HTERT RPE-1 (cell line): ENCODE measurements around the gene PABPN1L.

Source experiments
- in situ Hi-C: fragments of 300-500 bp; cut with MboI; formaldehyde crosslinking; loops from 4 replicates; pipeline ENCODE4 v1.14.3; 2020; ENCODE audit warnings: low sequenced_read_pairs

Gene PABPN1L, protein sequence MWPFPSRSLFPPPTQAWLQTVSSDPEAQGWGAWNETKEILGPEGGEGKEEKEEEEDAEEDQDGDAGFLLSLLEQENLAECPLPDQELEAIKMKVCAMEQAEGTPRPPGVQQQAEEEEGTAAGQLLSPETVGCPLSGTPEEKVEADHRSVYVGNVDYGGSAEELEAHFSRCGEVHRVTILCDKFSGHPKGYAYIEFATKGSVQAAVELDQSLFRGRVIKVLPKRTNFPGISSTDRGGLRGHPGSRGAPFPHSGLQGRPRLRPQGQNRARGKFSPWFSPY

DNA sequence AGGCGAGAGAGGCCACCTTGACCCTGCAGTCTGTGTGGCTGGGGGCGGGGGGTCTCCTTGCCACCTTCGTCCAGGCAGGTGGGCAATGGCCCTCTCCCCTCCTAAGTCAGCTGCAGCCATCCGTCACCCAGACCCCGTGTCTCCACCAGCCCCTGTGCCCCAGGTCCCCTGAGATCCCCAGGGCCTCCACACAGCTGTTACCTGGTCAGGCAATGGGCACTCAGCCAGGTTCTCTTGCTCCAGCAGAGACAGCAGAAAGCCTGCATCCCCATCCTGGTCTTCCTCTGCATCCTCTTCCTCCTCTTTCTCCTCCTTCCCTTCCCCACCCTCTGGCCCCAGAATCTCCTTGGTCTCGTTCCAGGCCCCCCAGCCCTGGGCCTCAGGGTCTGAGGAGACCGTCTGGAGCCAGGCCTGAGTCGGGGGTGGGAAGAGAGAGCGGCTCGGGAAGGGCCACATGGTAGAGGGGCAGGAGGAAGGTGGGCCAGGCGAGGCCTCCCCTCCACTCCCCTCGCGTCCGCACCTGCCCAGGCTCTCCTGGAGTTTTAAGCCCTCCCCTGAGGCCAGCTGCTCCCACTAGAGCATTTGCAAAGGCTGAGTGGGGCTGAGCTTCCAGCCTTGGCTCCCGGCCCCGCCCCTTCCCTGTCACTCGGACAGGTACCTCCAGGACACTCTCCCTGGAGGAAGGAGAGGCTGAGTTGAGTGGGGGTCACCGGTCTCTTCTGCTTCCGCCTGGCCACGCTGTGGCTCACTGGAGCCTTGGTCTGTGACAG lies at the start of gene PABPN1L:
PABPN1L (minus strand) TSS at position 510 of the 770 bp plus-strand sequence; CDS start at position 456, 54 bp downstream.
- in situ Hi-C loops, result no loop called here

DNA sequence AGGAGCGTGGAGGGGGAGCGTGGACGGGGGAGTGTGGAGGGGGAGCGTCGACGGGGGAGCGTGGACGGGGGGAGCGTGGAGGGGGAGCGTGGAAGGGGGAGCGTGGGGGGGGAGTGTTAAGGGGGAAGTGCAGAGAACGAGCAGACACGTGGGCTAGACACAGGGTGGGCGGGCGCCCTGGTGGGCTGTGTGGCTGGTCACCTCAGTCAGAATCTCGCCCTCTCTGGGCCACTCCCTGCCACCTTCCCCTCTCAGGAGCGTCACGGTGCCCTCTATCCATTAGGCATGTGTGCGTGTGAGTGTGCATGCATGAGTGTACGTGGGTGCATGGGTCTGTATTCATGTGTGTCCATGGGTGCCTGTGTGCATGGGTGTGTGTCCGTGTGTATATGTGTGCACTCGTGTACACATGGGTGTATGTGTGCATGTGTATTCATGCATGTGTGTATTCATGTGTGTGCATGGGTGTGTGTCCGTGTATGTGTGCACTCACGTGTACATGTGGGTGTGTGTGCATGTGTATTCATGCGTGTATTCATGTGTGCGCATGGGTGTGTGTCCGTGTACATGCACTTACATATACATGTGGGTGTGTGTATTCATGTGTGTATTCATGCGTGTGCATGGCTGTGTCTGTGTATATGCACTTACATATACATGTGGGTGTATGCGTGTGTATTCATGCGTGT lies 49.3 kb upstream of the PABPN1L start:
- in situ Hi-C loops, result no loop called here

DNA sequence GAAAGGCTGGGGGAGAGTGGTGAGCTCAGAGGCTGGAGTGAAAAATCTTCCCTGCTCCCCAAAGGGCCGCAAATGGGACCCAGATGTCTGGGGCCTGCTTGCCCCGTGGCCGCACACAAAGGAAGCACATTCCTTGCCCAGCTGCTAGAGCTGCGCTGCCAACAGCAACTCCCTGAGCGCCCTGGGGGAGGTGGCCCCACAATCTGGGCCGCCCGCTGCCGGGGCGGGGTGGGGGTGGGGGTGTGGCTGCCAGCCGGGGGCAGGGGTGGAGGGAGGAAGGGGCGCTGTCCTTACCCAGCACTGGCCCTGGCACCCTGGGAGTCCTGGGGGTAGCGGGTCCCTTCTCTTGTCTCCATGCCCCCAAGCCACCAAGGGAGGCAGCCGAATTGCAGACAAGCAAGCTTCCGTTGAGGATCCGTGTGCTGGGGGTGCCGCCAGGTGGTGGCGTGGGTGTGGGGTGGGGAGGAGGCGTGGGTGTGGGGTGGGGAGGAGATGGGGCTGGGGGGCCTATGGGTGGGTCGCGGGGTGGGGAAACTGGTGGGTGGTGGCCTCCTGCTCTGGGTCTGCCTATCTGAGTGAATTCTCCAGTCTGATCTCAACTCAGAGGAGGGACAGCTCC lies 48.4 kb upstream of the PABPN1L start:
- in situ Hi-C loops, result no loop called here

DNA sequence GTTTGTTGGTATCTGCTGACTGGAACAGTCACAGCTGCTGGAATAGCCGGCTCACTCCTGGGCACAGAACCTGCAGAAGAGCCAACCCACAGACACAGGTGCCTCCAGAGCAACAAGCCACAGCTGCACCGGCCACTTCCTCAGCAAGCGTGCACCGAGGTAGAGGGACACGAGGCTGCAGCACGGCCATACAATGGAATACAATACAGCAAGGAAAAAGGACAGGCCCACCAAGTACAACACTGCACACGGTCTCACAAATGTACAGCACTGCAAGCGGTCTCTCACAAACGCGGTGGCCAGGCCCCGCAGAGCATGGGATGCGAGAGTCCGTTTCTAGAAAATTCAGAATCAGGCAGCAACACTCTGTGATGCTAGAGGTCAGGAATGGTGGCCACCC lies 47.4 kb upstream of the PABPN1L start:
- in situ Hi-C loops, result no loop called here

DNA sequence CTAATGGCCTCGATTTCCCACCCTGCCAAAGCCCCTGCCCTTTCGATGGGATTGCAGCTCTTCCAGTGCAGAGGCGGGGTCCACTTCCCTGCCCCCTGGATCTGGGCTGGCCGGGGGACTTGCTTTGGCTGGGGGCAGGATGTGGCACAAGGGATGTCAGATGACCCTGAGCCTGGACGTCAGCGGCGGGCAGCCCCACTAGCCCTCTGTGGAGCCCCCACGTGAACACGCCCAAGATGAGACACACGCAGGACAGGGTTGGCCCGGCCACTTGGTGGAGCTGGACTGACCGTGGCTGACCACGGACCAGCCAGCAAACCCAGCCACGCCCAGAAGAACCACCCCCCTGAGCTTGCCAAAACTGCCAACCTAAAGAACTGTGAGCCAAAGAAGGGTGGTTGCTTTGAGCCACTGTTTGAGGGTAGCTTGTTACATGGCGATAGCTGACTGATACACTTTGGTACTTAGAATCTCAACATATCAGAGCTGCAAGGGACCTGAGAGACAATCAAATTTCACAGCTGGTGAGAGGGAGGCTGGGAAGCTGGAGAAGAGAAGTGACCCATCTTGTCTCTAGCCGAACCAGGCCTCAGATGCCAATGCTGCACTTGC lies 46.6 kb upstream of the PABPN1L start:
- in situ Hi-C loops, result no loop called here

DNA sequence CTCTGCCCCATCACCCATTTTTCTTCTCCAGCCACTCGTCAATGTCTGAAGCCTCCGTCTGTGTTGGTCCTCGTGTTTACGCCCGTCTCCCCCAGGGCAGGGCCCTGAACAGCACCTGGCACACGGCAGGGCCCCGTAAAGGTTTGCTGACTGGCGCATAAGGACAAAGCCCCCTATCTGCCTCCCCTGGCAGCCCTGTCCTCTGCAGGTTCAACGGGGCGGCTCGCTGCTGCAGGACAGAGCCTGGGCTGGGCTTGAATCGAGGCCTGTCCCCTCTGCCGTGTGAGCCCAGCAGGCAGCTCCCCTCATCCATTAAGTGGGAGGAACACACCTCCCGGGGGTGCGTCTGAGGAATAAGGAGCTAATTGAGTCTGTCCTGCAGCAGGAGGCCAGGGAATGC lies 46.1 kb upstream of the PABPN1L start:
- in situ Hi-C loops, result no loop called here

DNA sequence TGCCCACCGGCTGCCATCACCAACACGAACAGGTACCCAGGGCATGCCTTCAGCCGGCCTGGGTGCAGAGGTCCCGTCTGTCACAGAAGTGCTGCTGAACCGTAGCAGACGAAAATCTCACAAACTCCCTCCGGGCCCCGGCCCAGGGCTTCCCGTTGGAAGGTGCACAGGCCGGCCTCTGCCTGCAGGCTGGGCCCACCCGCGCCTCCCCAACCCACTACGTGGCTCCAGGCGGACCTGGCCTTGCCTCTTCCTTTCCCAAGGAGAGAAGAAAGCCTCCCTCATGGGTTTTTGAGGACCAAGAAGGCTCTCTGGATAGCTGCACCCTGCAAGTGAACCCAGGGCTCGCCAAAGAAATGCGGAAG lies 45.5 kb upstream of the PABPN1L start:
- in situ Hi-C loops, result no loop called here

DNA sequence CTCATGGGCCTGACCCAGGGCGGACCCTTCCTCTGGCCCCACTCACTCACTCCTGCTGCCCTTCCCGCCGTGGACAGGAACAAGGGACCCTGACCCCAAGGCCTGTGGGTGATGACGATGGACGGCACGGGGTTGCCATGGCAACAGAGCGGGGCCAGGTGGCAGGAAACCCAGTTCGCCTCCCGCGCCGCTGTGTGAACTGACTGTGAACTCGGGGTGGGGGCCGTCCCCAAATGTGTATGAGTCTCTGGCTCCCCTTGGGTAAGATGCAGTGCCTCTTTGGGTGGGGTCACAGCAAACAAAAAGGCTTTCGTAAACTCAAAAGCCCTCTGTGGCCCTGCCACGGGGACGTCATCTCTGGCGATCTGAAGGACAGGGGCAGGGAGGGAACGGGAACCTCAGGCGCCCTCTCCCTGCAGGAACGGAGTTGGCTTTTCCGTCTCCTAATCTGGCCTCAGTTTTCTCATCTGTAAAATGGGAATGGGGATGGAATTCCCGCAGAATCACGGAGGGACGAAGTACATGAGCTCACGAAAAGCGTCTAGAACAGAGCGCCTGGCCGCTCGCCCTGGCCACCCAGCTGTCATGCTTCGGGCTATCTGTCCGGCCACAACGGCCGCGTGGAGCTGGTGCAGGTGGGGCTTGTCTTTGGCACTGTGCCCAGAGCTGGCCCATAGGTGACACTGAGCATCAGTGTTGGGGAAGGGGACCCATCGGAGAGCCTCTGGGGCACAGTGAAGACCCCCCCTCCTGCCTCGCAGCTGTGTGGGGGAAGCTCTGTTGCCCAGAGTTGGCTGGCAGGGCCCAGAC lies 44.9 kb upstream of the PABPN1L start:
- in situ Hi-C loops, result no loop called here

DNA sequence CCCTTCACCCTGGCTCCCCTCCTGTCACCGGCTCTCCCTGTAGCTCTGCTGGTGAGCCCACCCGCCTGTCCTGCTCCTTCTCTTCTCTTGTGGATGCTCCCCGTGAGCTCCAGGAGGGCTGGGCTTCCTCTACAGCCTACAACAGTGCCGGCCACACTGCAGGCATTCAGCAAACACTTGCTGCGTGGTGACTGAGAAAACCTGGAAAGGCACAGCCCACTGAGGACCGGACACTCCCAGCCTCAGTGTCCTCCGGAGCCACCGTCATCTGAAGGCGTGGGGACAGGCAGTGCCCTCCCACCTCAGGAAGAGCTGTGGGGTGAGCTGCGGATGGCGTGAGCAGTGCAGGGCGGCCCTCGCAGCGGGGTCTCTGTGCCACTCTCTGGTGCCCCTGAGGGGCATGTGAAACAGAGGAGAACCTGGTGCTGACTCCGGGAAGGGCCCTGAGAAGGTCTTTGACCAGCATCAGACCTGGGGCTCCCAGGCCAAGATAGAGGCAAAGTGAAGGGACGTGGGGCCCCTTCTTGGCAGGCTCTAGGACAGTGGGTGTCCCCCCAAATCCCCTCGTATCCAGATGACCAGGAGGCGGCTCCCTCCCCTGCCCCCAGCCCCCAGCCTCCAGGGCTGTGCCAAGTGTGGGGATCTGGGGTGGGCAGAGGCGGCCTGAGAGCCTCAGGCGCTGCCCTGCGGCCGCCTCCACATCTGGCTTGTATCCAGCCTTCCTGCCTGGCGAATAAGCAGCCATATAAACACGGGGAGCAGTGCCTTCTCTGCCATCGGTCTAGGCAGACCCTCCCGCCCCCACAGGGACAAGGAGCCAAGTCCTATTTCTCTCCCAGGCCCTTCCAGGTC lies 44.0 kb upstream of the PABPN1L start:
- in situ Hi-C loops, result no loop called here

DNA sequence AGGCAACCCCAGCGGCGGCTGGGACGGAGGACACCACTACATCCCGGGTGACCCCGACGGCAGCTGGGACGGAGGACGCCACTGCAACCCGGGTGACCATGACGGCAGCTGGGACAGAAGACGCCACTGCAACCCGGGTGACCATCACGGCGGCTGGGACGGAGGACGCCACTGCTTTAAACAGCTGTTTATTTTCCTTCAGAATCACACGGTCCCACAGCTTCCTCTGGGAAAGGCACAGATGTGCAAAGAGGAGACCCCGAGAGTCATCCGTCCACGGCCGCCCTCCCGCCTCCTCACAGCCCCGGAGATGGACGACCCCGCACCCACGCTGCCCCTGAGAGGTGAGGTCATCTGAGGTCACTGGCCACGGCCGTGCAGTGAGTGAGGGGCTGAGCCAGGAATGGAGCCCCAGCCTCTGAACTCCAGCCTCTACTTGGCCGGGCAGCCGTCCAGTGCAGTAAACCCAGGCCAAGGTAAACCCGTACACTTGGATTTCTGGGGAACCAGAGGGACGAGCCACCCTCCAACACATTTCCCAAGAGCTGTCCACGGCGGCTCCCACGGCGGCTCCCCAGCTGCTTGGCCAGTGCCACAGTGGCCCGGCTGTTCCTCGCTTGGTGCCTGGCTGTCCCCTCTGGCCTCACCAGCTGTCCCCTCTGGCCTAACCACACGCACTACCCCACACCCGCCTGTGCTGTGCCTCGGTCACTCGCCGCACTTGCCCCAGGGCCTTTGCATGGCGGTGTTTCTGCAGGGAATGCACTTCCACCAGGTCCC lies 43.2 kb upstream of the PABPN1L start:
- in situ Hi-C loops, result no loop called here

DNA sequence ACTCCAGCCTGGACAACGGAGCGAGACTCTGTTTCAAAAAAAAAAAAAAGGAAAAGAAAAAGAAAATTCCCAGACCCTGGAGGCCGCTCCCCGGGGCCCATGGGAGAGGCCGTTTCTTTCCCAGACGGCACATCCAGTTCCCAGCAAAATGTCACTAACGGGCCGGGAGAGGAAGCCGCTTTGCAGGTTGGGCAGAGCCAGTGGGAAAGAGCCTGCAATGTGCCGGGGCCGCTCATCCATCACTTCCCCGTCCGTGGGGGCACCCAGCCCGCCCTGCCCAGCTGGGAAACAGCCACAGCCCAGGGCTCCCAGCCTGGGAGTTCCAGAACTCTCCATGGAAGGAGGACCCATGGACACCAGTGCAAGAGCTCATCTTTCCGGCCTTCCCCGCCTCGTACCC lies 41.8 kb upstream of the PABPN1L start:
- in situ Hi-C loops, result no loop called here

DNA sequence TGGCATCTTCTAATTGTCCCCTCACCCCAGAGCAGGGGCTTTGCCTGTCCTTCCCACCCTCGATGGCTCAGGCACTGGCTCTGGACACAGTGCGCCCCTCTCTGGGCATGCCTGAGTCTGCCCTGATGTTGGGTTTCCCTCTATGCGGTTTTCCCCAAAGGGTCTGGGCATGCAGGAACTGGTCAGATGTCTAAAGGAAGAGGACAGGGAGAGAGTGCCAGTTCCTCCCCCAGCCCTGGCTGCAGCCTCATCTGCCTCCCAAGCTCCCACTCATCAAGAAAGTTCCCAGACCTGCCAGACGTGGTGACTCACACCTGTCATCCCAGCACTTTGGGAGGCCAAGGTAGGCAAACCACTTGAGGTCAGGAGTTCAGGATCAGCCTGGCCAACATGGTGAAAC lies 41.3 kb upstream of the PABPN1L start:
- in situ Hi-C loops, result no loop called here

DNA sequence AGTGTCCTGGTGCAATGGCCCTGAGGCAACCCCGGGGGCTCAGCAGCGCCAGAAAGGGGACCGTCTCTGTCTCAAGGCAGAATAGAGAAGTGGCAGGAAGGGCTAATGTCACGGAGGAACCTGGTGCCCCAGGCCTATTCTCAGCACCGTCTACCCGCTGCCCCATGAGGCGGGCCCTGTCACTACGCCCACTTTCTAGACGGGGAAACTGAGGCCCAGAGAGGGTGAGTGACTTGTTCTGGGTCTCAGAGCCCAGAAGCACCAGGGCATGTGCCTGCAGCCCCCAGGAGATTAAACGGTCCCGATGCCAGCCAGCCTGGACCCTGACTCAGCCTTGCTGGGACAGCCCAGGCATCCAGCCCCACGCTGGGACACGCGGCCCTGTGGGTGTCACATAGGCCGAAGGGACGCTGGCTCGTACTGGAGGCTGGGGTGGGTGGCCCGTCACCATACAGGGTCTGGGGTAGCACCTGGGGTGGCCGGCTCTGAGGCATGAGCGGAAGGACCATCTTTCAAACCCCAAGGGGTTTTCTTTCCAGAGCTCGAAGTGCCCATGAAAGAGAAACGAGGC lies 40.2 kb upstream of the PABPN1L start:
- in situ Hi-C loops, result no loop called here

DNA sequence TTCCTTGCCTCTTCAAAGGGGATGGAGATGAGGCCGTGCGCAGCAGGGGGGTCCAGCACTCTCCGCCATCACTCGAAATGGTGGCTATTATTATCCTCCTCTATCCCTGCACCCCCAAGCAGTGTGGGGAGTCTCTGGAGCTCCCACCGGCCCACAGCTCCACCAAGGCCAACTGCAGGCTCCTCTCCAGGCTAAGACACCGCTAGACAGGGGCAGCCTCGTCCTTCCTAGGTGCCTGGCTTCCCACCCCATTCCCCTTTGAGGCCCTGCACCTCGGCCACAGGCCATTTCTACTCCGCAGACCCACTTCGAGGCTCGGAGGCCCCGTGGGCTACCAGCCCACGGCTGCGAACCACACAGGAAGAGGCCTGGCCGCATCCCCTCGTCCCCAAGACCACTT lies 39.6 kb upstream of the PABPN1L start:
- in situ Hi-C loops, result no loop called here

DNA sequence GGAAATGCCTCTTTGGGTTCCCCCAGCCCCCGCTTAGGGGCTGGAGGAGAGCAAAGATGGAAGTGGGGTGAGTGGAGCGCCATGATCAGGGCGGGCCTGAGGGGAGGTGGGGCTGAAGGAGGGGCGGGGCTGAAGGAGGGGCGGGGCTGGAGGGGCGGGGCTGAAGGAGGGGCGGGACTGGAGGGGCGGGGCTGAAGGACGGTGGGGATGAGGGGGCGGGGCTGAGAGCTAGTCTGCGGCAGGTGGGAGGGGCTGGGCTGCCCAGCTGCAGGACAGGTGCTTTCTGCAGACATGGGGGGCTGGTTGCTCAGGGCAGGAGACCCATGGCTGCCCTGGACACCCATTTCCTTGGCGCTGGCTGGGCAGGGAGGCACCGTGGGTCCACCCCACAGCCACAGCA lies 39.1 kb upstream of the PABPN1L start:
- in situ Hi-C loops, result no loop called here

DNA sequence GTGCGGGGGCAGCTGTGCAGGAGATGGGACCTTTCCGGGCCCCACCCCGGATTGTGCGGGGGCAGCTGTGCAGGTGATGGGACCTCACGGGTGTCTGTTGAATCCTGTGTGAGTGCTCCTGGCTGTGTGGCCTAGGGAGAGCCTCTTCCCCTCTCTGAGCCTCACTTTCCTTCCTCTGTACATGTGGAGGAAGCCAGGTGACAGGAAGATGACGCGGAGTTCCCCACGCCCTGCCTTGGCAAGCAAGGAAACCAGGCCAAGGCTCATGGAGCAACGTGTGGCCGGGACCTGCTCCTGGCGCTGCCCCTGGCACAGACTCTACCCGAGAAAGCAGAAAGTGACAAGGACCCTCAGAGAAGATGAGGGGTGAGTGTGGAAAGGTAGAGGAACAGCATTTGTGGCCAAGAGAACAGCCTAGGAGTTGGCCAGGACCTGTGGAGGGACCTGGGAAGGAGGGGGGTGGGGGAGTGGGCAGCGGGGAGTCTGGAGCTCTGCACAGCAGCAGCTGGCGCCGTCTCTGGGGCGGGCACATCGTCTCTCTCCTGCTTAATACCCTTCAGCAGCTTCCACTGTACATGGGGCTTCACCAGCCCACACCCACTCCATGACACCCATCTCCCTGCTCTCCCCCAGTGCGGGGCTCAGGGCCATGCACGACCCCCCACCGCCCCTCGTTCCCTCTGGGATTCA lies 38.4 kb upstream of the PABPN1L start:
- in situ Hi-C loops, result no loop called here

DNA sequence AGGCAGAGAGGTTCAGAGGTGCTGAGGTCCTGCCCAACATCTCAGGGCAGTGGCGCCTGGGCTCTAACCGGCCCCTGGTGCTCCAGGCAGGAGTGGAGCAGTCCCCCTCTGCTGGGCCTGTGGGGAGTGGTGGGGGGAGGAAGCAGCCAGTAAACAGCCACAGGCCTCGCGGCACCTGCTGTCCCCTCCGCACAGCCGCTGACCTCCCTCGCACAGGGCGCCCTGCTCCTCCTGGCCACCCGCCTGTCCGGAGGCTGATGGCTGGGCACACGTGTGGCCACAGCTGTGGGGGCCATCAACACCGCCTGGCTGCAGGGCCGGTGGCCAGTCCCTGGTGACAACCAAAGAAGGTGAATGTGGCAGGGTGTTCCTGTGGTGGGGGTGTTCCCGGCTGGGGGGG lies 36.8 kb upstream of the PABPN1L start:
- in situ Hi-C loops, result no loop called here

DNA sequence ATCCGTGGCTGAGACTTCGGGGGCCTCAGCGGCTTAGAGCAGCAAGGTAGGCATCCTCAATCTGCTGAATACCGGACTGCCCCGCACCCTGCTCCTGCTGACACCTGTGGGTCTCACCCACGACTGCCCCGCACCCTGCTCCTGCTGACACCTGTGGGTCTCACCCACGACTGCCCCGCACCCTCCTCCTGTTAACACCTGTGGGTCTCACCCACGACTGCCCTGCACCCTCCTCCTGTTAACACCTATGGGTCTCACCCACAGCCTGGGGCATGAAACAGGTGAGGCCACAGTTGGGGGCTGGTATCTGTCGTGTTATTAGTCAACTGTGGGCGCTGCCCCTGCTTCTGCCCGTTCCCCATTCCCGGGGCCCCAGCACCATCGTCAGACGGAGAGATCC lies 36.3 kb upstream of the PABPN1L start:
- in situ Hi-C loops, result no loop called here
